Panc1 (cell line): ENCODE results near the gene GLI1. TPM values are rescaled to one million over a fixed set of nuclear protein-coding genes. Genes with fewer than 3 reads are reported as not detected.

ENCODE experiments used
- ATAC-seq: fragments of 200-7000 bp; cut with Tn5 transposase; 2 replicates; pipeline ENCODE4 v1.9.1; 2020; ENCODE audit warnings: mild to moderate bottlenecking, moderate library complexity
- BruUV-seq: library from RNA; stranded (reverse); fragments of 400-500 nt; replicated peaks from 2 replicates; lab custom pipeline; 2021; lab: Mats Ljungman, UMichigan
- CTCF ChIA-PET: fragments of 300-600 bp; sonication (Branson Sonifier 250); formaldehyde crosslinking; loops from one replicate; lab custom pipeline; 2022; ENCODE audit warnings: antibody characterized with exemption; lab: Charles Lee
- POLR2A ChIA-PET: fragments of 300-600 bp; sonication (Branson Sonifier 250); formaldehyde crosslinking; loops from one replicate; lab custom pipeline; 2022; ENCODE audit warnings: antibody characterized with exemption; lab: Charles Lee
- DNase-seq: peaks from one replicate; pipeline ENCODE4 v3.0.0-alpha.2; 2010; ENCODE audit warnings: low read depth, low spot score
- H3K27ac ChIP-seq: 2 replicates; pipeline ENCODE4 v1.5.1; 2011; ENCODE audit warnings: mild to moderate bottlenecking, low read length, inconsistent platforms
- H3K27me3 ChIP-seq: fragments of 200-500 bp; sonication (Bioruptor generic); 2 replicates; pipeline ENCODE4 v1.6.0; 2014; ENCODE audit warnings: low read length, inconsistent platforms; ENCODE audit not compliant: control insufficient read depth, insufficient read depth
- H3K36me3 ChIP-seq: fragments of 200-500 bp; sonication (Bioruptor generic); 2 replicates; pipeline ENCODE4 v1.5.1; 2014; ENCODE audit warnings: inconsistent platforms, mild to moderate bottlenecking, low read length, moderate library complexity; ENCODE audit not compliant: control insufficient read depth, insufficient read depth
- H3K4me1 ChIP-seq: 2 replicates; pipeline ENCODE4 v1.5.1; 2011; ENCODE audit warnings: inconsistent platforms, mild to moderate bottlenecking, low read length, moderate library complexity; ENCODE audit not compliant: control insufficient read depth, insufficient read depth
- H3K4me3 ChIP-seq, 2 experiments: 2 replicates each; pipeline ENCODE4 v1.5.1; 2011 to 2012; ENCODE audit warnings: low read depth in 2 of 2, low read length in 2 of 2, mild to moderate bottlenecking in 2 of 2, inconsistent platforms in 1 of 2, moderate library complexity in 1 of 2
- H3K9me3 ChIP-seq: fragments of 200-500 bp; sonication (Bioruptor generic); 2 replicates; pipeline ENCODE4 v1.5.1; 2014; ENCODE audit warnings: low read depth, mild to moderate bottlenecking, inconsistent platforms, low read length, moderate library complexity; ENCODE audit not compliant: control insufficient read depth, insufficient read depth
- POLR2AphosphoS5 ChIP-seq: IDR thresholded peaks from 2 replicates; pipeline ENCODE4 v1.6.1; 2012; ENCODE audit warnings: mild to moderate bottlenecking, low read depth, low read length, moderate library complexity
- SIN3A ChIP-seq: IDR thresholded peaks from 2 replicates; pipeline ENCODE4 v1.6.1; 2012; ENCODE audit warnings: low read depth, mild to moderate bottlenecking, low read length, moderate library complexity, borderline replicate concordance; ENCODE audit not compliant: insufficient read depth
- TCF7L2 ChIP-seq: IDR thresholded peaks from 2 replicates; pipeline ENCODE4 v1.6.1; 2011; ENCODE audit warnings: mild to moderate bottlenecking, low read depth, low read length, inconsistent platforms
- in situ Hi-C: cut with HindIII; loops from 2 replicates; pipeline ENCODE4 v1.10.0; 2016; ENCODE audit warnings: low sequenced_read_pairs, low pct_unique_long_range_greater_than_20kb
- intact Hi-C: fragments of 100-400 bp; cut with micrococcal nuclease; formaldehyde crosslinking; loops from one replicate; pipeline ENCODE4 v1.10.0; 2022; ENCODE audit not compliant: unreplicated experiment
- total RNA-seq: library from RNA; stranded (reverse); gene quantifications from one replicate; pipeline ENCODE4 v1.2.1, GENCODE V29; 2021; ENCODE audit not compliant: unreplicated experiment
- TF ChIP-seq, protein P1 (sequence below), 2 experiments: IDR thresholded peaks; 2 replicates each; pipeline ENCODE4 v1.6.1; 2011 to 2012; ENCODE audit warnings: low read depth in 2 of 2, control low read depth in 1 of 2, low read length in 1 of 2, mild to moderate bottlenecking in 1 of 2, moderate library complexity in 1 of 2; ENCODE audit not compliant: insufficient read depth in 1 of 2
- TF ChIP-seq, protein P2 (sequence below): fragments of 450-650 bp; IDR thresholded peaks from 2 replicates; pipeline ENCODE4 v1.5.1; 2017; ENCODE audit warnings: mild to moderate bottlenecking

The GLI1 gene
- total RNA-seq, 1 experiment from 2014 or later = 6.5 TPM

DNA sequence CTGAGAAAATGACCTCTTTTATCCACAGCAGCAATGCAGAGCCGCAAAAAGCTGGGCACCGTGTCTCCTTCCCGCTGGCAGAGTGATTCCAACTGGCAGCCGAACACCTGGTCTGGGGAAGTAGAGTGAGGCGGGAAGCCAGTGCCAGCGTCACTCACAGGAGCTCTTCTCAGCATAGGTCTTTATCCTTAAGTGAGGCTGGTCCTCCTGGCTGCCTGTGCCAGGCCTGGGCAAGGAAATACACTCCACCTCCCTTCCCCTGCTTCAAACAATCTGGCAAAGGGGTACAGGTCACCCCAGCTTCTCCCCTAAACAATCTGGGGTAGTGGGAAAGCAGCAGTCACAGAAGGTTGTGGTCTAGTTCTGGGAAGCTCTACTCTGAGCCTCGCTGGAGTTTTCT is 15.3 kb downstream of the GLI1 start:
- POLR2A ChIA-PET = no interaction called here
- DNase-seq = no peak
- no peaks in the 10 kb centered on the region for H3K9me3 ChIP-seq
- intact Hi-C loops (no loop called here), in situ Hi-C loops (no loop called here)
- TF ChIP-seq SIN3A (no peak), TCF7L2 (no peak), POLR2AphosphoS5 (no peak)
- TF ChIP-seq, protein P1, sequence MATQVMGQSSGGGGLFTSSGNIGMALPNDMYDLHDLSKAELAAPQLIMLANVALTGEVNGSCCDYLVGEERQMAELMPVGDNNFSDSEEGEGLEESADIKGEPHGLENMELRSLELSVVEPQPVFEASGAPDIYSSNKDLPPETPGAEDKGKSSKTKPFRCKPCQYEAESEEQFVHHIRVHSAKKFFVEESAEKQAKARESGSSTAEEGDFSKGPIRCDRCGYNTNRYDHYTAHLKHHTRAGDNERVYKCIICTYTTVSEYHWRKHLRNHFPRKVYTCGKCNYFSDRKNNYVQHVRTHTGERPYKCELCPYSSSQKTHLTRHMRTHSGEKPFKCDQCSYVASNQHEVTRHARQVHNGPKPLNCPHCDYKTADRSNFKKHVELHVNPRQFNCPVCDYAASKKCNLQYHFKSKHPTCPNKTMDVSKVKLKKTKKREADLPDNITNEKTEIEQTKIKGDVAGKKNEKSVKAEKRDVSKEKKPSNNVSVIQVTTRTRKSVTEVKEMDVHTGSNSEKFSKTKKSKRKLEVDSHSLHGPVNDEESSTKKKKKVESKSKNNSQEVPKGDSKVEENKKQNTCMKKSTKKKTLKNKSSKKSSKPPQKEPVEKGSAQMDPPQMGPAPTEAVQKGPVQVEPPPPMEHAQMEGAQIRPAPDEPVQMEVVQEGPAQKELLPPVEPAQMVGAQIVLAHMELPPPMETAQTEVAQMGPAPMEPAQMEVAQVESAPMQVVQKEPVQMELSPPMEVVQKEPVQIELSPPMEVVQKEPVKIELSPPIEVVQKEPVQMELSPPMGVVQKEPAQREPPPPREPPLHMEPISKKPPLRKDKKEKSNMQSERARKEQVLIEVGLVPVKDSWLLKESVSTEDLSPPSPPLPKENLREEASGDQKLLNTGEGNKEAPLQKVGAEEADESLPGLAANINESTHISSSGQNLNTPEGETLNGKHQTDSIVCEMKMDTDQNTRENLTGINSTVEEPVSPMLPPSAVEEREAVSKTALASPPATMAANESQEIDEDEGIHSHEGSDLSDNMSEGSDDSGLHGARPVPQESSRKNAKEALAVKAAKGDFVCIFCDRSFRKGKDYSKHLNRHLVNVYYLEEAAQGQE (IDR thresholded peaks at IDR 0.05; ENCODE audit: insufficient read depth in 1 of 2, low read depth in 2 of 2, low read length in 1 of 2) = no peak
- TF ChIP-seq, protein P2, sequence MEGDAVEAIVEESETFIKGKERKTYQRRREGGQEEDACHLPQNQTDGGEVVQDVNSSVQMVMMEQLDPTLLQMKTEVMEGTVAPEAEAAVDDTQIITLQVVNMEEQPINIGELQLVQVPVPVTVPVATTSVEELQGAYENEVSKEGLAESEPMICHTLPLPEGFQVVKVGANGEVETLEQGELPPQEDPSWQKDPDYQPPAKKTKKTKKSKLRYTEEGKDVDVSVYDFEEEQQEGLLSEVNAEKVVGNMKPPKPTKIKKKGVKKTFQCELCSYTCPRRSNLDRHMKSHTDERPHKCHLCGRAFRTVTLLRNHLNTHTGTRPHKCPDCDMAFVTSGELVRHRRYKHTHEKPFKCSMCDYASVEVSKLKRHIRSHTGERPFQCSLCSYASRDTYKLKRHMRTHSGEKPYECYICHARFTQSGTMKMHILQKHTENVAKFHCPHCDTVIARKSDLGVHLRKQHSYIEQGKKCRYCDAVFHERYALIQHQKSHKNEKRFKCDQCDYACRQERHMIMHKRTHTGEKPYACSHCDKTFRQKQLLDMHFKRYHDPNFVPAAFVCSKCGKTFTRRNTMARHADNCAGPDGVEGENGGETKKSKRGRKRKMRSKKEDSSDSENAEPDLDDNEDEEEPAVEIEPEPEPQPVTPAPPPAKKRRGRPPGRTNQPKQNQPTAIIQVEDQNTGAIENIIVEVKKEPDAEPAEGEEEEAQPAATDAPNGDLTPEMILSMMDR = no peak
- H3K27ac ChIP-seq = no peak overlapping the region
- no TSS peak for BruUV-seq
- ATAC-seq = no peak
- CTCF ChIA-PET = no interaction called here
- no peak overlapping the region for H3K4me3 ChIP-seq
- H3K4me1 ChIP-seq = no peaks in the 10 kb centered on the region; the same call in 1 of the 2 replicates
- H3K36me3 ChIP-seq = no peaks in the 10 kb centered on the region
- H3K27me3 ChIP-seq = peaks cover 2% of the 10 kb centered on the region; the same call in 1 of the 2 replicates

DNA sequence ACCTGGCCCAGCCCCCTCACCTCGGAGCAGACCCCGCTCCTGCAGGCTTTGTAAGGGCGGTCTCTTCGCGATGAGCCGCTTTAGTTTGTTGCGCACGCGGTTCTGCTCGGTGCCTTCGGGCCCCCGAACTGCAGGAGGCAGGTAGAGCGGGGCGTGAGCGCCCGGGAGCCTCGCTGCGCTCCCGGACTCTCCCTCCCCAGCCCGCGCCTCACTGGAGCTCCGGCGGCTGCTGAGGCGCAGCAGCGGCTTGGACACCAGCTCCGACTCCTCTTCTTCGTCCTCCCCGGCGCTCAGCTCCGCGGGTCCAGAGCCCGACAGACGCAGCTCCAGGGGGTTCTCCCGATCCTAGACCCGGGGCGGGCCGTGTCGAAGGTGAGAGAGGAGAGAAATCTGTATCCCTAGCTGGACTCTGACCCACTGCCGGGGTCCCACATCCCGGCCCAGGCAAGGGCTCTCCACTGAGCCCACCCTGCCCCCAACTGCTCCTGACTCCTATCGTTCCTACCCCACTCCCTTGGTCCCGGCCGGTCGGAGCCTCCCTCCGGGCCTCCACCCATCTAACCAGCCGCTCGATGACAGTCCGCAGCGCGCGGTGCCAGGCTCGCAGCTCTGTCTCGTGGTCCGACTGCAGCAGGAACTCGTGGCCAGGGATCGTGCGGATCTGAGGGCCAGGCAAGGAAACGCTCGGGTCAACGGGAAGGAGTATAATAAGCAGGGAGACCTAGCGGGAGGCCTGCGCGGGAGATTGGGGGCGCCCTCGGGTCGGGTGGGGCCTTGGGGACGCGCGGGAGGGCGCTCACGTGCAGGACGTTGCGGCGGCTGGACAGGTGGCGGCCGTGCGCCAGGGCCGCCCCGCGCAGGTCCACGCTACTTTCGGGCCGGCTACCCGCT is 15.9 kb downstream of the GLI1 start:
- Histone ChIP-seq H3K27ac (no peak overlapping the region), H3K4me3 (peak overlapping the region in 1 of 2 experiments; percentile 31; a peak in 1 of 4 replicates), H3K4me1 (no peaks in the 10 kb centered on the region; the same call in 1 of the 2 replicates), H3K27me3 (peaks cover 2% of the 10 kb centered on the region; the same call in 1 of the 2 replicates), H3K9me3 (no peaks in the 10 kb centered on the region), H3K36me3 (no peaks in the 10 kb centered on the region)
- intact Hi-C loops = no loop called here
- ATAC-seq (peak; percentile 43), DNase-seq (no peak)
- no TSS peak for BruUV-seq
- POLR2A ChIA-PET = no interaction called here
- CTCF ChIA-PET = interaction anchor here (0.6 to 0.7 kb wide), 2 partner anchors 10 to 240 kb away, joined by 4 to 5 read pairs; no protein-coding TSS in a partner anchor
- in situ Hi-C loops = no loop called here
- TF ChIP-seq, protein P2 = no peak
- TF ChIP-seq POLR2AphosphoS5 = no peak
